ENCODE data around the gene TUBGCP3. TPM values are rescaled to one million over a fixed set of nuclear protein-coding genes. Genes with fewer than 3 reads are reported as not detected.

TUBGCP3 gene
- total and polyA plus RNA-seq, 9 of the 15 experiments (the other 6 are each of a cell fraction or from before 2014, with no cell fraction given) = 3.0 to 24.8 (median 15.2) TPM

DNA sequence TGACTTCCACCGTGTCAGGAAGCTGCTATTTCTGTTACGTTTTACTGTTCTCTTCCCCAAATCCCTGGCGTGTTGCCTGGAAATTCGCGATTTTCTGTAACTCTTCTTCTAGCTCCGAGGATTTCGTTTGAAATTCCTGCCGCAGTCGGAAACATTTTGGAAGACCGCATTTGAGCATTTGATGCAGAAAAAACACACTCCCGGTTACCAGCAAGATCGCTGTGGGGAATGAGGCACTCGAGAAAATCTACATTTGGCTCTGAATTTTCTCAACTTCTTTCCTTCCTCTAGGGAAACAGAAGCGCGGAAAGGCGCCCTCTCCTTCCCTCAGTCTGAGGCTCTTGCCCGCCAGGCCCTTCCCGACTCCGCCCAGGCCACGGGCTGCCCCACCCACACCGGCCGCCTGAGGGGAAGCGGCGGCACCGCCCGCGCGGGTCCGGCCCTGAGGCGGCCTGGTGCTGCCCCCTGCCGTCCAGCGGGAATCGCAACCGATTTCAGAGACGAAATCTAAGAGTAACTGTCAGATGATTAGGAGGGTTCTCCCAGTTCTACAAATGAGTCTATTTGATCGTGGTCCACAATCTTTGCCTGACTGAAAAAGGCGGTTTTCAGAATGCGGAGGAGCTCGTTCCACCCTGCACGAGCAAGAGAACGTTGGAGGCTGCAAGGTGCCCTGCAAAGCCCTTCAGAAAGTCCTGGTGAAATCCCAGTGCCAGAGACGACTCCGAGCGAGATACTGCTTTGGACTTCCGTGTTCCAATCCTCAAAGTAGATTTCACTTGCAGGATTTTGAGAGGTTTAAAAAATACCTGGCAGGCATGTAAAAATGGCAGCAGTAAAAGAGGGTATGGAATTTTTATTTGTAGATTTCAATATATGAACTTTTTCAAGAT is 18.4 kb upstream of the TUBGCP3 start (continued):
- no peak for TF ChIP-seq AFF1 (IDR thresholded peaks at IDR 0.05; ENCODE audit: low read depth in 1 of 2, partially characterized antibody in 2 of 2)
- TF ChIP-seq HDAC2 (IDR thresholded peaks at IDR 0.05) = no peak
- TF ChIP-seq ZNF23 (CRISPR knock-in tag; IDR thresholded peaks at IDR 0.05) = no peak
- TF ChIP-seq ZNF263 (CRISPR knock-in tag; IDR thresholded peaks at IDR 0.05; ENCODE audit: borderline replicate concordance) = no peak
- 0 out of 4 replicates have a peak, but pooled peaks of 1 of the 2 experiments have one; percentile 44 for TF ChIP-seq MNT (conservative IDR thresholded peaks at IDR 0.05)
- no peak for TF ChIP-seq HCFC1 (IDR thresholded peaks at IDR 0.05; ENCODE audit: low read depth, low read length)
- no peak for TF ChIP-seq CHD1 (IDR thresholded peaks at IDR 0.05; ENCODE audit: low read length)
- no peak for TF ChIP-seq PML (IDR thresholded peaks at IDR 0.05; ENCODE audit: low read length)
- no peak for TF ChIP-seq ZNF79 (CRISPR knock-in tag; IDR thresholded peaks at IDR 0.05; ENCODE audit: low read depth)
- TF ChIP-seq TBP (optimal IDR thresholded peaks at IDR 0.05; ENCODE audit: low read depth, low read length) = peak; percentile 16
- TF ChIP-seq ZNF354B (CRISPR knock-in tag; IDR thresholded peaks at IDR 0.05) = no peak
- no peak for TF ChIP-seq ZNF395 (CRISPR knock-in tag; IDR thresholded peaks at IDR 0.05)
- TF ChIP-seq MAZ (CRISPR knock-in tag; conservative IDR thresholded peaks at IDR 0.05 in 1 of 2, IDR thresholded peaks at IDR 0.05 in 1 of 2) = peak in 1 of 2 experiments; percentile 53; a peak in 1 of 4 replicates
- no peak for TF ChIP-seq MIER1 (IDR thresholded peaks at IDR 0.05; ENCODE audit: low read depth)
- TF ChIP-seq TAF9B (IDR thresholded peaks at IDR 0.05; ENCODE audit: partially characterized antibody) = no peak
- no peak for TF ChIP-seq NR4A1 (CRISPR knock-in tag; IDR thresholded peaks at IDR 0.05)
- no peak for TF ChIP-seq NR4A1 (tag; IDR thresholded peaks at IDR 0.05)
- no peak for TF ChIP-seq OTX1 (CRISPR knock-in tag; IDR thresholded peaks at IDR 0.05)
- no peak for TF ChIP-seq CREB3 (tag; conservative IDR thresholded peaks at IDR 0.05; ENCODE audit: low read depth)
- no peak for TF ChIP-seq KLF10 (CRISPR knock-in tag; IDR thresholded peaks at IDR 0.05)
